Left lung (tissue), 10 donors: ENCODE measurements around the gene PARP11. TPM values are rescaled to one million over a fixed set of nuclear protein-coding genes. Genes with fewer than 3 reads are reported as not detected.

ENCODE experiments used
- ATAC-seq: fragments of 200-7000 bp; cut with Tn5 transposase; one replicate; pipeline ENCODE4 v1.9.1; 2020; ENCODE audit warnings: moderate library complexity
- DNase-seq, 4 donors: peaks; one replicate each; pipeline ENCODE4 v3.0.0-alpha.2; 2013 to 2020
- H3K27ac ChIP-seq, 2 donors: fragments of 200-600 bp; sonication (generic) in 1 of 2; one replicate each; pipeline versions ENCODE4 v1.5.0 to v1.8.0; 2020 to 2021
- H3K27me3 ChIP-seq, 2 donors: fragments of 200-600 bp; sonication (generic) in 1 of 2; one replicate each; pipeline versions ENCODE4 v1.5.0 to v1.8.0; 2020 to 2021
- H3K36me3 ChIP-seq, 2 donors: fragments of 200-600 bp; sonication (generic) in 1 of 2; one replicate each; pipeline versions ENCODE4 v1.5.0 to v1.8.0; 2020 to 2021
- H3K4me1 ChIP-seq, 2 donors: fragments of 200-600 bp; one replicate each; pipeline ENCODE4 v1.8.0; 2021
- H3K4me3 ChIP-seq, 2 donors: fragments of 200-600 bp; sonication (generic) in 1 of 2; one replicate each; pipeline versions ENCODE4 v1.5.0 to v1.8.0; 2020 to 2021; ENCODE audit warnings: mild to moderate bottlenecking in 1 of 2
- H3K9me3 ChIP-seq, 2 donors: fragments of 200-600 bp; sonication (generic) in 1 of 2; one replicate each; pipeline versions ENCODE4 v1.5.0 to v1.8.0; 2020 to 2021
- CTCF ChIP-seq, 2 donors: fragments of 200-600 bp; sonication (generic) in 1 of 2; IDR thresholded peaks; one replicate each; pipeline versions ENCODE4 v1.5.0 to v1.8.0; 2021; ENCODE audit warnings: antibody characterized with exemption in 2 of 2
- intact Hi-C, 2 donors: fragments of 100-400 bp; cut with DNase I; formaldehyde crosslinking; loops; one replicate each; pipeline versions ENCODE4 v1.11.2 to v1.14.2; 2022
- polyA plus RNA-seq, 6 donors: library from polyadenylated mRNA; unstranded; fragments of 120-200 nt; gene quantifications; one replicate each; pipeline ENCODE4 v1.2.1, GENCODE V29; 2013; ENCODE audit not compliant: insufficient read length in 6 of 6
- total RNA-seq, 2 donors: library from RNA; stranded (reverse); fragmentation: NEBNext Ultra II Directional; extraction: Animal tissue kit (Norgen Biotek cat#: 25700); gene quantifications; one replicate each; pipeline ENCODE4 v1.2.1, GENCODE V29; 2021
- donor health status: DM: no; HTN: yes; CAD: no.
- donor health status: DM: no; HTN: no; CAD: no.

PARP11 gene
- total and polyA plus RNA-seq, 8 donors = 11.0 to 18.3 (median 15.9) TPM

- Histone ChIP-seq H3K9me3 (no peaks in the 10 kb centered on the region), H3K4me1 (no peaks in the 10 kb centered on the region), H3K27me3 (peaks cover 0 to 11% of the 10 kb centered on the region in 2 donors), H3K36me3 (no peaks in the 10 kb centered on the region), H3K4me3 (no peak overlapping the region), H3K27ac (peak overlapping the region; percentile 70 to 71)
- peak; percentile 56 to 84 for TF ChIP-seq CTCF (IDR thresholded peaks at IDR 0.05)
- intact Hi-C loops = loop anchor here (5.0 to 10.0 kb wide), 3 partner anchors 157 to 399 kb away; partner anchors contain the start of gene CCND2 (in 1 of the 2)
- DNase-seq = peak in 2 of 4 donors; percentile 75 to 78
- peak; percentile 78 for ATAC-seq
Measured at GRCh38 chr12:3885277-3886094, 12.3 kb upstream of the PARP11 start.

GRCh38 chr12:3884671-3885070, 11.5 kb upstream of the PARP11 start:
- no peak for DNase-seq
- no peaks in the 10 kb centered on the region for H3K4me1 ChIP-seq
- no peaks in the 10 kb centered on the region for H3K9me3 ChIP-seq
- no peaks in the 10 kb centered on the region for H3K36me3 ChIP-seq
- H3K4me3 ChIP-seq = no peak overlapping the region
- no peak for TF ChIP-seq CTCF (IDR thresholded peaks at IDR 0.05)
- intact Hi-C loops = loop anchor here (5.0 to 10.0 kb wide), 3 partner anchors 158 to 400 kb away; partner anchors contain the start of gene CCND2 (in 1 of the 2)
- peak overlapping the region in 1 of 2 donors; percentile 71 for H3K27ac ChIP-seq
- ATAC-seq = no peak
- peaks cover 0 to 17% of the 10 kb centered on the region in 2 donors for H3K27me3 ChIP-seq

- intact Hi-C loops = loop anchor here (10.0 kb wide), 2 partner anchors 392 to 402 kb away; partner anchors contain the start of gene CCND2 (in 1 of the 2)
- Histone ChIP-seq H3K27me3 (peaks cover 4 to 17% of the 10 kb centered on the region in 2 donors), H3K36me3 (no peaks in the 10 kb centered on the region), H3K9me3 (no peaks in the 10 kb centered on the region), H3K4me3 (no peak overlapping the region), H3K27ac (no peak overlapping the region), H3K4me1 (no peaks in the 10 kb centered on the region)
- TF ChIP-seq CTCF (IDR thresholded peaks at IDR 0.05) = no peak
- DNase-seq (no peak), ATAC-seq (peak; percentile 81)
Measured at GRCh38 chr12:3882896-3883564, 9.8 kb upstream of the PARP11 start.

GRCh38 chr12:3882406-3882805, 9.2 kb upstream of the PARP11 start:
- no peaks in the 10 kb centered on the region for H3K36me3 ChIP-seq
- no peak overlapping the region for H3K4me3 ChIP-seq
- no peak for DNase-seq
- H3K27ac ChIP-seq = no peak overlapping the region
- intact Hi-C loops = loop anchor here (10.0 kb wide), 2 partner anchors 392 to 402 kb away; partner anchors contain the start of gene CCND2 (in 1 of the 2)
- no peaks in the 10 kb centered on the region for H3K4me1 ChIP-seq
- TF ChIP-seq CTCF (IDR thresholded peaks at IDR 0.05) = no peak
- peaks cover 4 to 17% of the 10 kb centered on the region in 2 donors for H3K27me3 ChIP-seq
- no peaks in the 10 kb centered on the region for H3K9me3 ChIP-seq
- ATAC-seq = no peak
